NK-92 (cell line): ENCODE data around the gene CASZ1.

Experiments
- DNase-seq: peaks from one replicate; lab custom pipeline; 2025; ENCODE audit not compliant: unreplicated experiment; lab: John Stamatoyannopoulos, UW

Gene CASZ1

GRCh38 chr1:10710489-10710888 is 86.0 kb downstream of the CASZ1 start:
- no peak for DNase-seq

- no peak for DNase-seq
These were observed 86.8 kb downstream of the CASZ1 start for GRCh38 chr1:10709646-10710045.

- DNase-seq: no peak
These were observed 87.3 kb downstream of the CASZ1 start for GRCh38 chr1:10709165-10709564.

DNA sequence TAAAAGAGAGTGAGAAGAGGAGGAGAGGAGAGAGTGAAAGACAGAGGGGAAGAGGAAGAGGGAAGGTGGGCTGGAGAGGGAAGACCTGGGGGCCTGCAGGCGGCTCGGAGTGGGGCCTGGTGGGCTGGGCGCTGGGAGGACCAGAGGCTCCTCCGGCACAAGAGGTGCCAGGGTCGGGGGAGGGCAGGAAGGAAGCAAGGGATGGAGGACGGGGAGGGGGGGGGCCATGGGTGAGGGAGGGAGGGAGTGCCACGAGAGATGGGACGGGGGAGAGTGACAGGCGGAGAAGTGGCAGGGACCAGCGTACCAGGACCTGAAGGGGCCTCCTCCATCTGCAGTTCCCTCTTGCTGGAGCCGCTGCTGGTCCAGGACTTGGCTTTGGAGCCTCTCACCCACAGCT is 87.7 kb downstream of the CASZ1 start:
- DNase-seq: no peak

DNA sequence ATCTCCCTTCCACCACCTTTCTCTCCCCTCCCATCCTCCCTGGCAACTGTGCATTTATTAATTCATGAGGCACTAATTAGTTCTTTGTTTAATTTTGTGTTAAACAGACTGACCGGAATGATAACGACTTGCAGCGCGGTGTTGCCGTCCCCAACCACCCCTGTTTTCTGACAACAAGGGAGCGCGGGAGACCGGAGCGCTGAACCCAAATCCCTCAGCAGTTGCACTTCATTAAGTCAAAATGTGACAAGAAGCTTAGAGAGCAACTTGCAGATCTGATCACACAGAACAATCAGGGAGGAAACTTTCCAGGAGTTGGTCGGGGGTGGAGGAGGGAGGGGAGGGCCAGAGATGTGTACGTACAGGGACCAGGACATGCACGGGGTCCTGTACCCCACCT is 89.2 kb downstream of the CASZ1 start:
- no peak for DNase-seq

DNA sequence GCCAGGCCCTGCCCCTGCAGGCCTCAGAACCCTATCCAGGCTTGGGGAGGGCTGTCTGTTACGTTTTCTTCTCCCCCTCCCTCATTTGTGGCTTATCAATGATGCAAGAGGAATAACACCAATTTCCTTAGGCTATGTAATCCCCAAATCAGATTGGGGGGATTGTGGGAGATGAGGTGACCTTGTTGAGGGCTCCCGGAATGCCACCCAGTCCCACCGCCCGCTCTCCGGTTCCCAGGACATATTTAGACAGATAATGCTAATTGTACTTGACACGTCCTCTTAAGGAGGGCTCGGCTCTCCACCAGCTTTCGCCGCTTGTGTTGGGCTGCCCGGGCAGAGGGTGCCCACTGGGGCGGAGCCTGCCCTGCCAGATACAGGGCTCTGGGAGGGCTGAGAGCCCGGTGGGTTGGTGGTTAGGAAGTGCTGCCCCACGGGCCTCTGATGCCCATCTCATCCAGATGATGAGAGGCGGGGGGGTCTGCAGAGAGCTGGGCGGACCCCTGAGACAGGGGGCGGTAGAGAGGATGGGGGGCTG is 90.0 kb downstream of the CASZ1 start:
- no peak for DNase-seq

GRCh38 chr1:10705953-10706352 is 90.5 kb downstream of the CASZ1 start:
- no peak for DNase-seq

GRCh38 chr1:10704368-10704882 is 92.0 kb downstream of the CASZ1 start:
- DNase-seq: no peak

DNA sequence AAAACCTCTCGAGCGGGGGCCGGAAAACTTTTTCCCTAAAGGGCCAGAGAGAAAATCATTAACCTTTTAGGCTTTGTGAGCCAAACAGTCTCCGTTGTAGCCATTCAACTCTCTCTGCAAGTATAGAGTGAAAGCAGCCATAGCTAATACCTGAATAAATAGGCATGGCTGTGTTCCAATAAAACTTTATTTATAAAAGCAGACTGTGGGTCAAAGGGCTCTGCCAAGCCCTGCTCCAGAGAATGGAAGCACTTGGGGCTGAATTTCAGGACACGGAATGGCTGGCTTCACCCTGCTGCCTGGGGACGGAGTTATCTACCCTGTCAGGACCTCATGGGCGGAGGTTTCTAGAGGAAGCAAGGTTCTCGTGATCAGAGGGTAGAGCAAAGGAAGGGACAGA is 92.7 kb downstream of the CASZ1 start:
- DNase-seq: no peak

DNA sequence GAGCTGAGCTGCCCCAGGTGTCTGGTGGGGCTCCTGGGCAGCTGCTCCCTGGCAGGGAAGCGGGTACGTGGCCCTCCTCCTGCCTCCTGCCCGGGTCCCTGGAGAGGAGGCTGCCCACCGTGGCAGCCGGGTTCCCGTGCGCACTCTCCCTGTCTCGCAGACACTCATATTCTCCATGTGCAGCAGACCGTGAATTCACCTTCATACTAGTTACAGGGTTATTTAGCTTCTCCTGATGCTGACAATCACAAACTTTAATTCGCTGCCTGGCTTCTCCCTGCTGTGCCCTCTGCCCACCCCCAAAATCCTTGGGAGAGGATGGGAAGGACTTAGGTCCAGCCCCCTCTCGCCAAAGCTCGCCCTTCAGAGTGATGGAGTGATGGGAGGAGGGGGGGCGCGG is 95.3 kb downstream of the CASZ1 start:
- no peak for DNase-seq

GRCh38 chr1:10699470-10699835 is 97.0 kb downstream of the CASZ1 start:
- no peak for DNase-seq

- DNase-seq: no peak
These were observed 97.5 kb downstream of the CASZ1 start for GRCh38 chr1:10698726-10699469.

DNA sequence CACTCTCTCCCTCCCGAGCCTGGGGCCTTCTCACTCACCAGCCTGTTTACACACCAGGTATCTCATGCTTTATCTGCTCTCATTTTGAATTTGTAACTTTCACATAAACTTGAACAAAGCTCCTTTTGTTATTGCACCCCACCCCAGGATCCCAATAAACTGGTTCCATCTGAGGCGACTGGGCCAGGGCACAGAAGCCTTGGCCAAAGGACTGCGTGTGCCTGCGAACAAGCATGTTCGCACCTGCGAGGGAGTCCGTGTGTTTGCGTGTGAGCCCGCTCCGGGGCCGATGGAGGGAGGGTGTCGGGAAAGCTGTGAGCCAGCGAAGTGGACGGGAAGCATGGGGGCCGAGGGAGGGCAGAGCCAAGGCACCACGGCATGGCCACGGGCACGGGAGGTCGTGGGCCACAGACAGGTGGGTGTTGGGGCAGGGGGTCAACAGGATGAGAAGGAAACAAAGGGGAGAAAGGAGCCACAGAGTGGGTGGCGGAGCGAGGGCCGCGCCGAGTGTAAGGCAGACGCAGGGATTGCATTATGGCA is 98.8 kb downstream of the CASZ1 start:
- no peak for DNase-seq

- DNase-seq: no peak
These were observed 99.5 kb downstream of the CASZ1 start for GRCh38 chr1:10696977-10697376.

DNA sequence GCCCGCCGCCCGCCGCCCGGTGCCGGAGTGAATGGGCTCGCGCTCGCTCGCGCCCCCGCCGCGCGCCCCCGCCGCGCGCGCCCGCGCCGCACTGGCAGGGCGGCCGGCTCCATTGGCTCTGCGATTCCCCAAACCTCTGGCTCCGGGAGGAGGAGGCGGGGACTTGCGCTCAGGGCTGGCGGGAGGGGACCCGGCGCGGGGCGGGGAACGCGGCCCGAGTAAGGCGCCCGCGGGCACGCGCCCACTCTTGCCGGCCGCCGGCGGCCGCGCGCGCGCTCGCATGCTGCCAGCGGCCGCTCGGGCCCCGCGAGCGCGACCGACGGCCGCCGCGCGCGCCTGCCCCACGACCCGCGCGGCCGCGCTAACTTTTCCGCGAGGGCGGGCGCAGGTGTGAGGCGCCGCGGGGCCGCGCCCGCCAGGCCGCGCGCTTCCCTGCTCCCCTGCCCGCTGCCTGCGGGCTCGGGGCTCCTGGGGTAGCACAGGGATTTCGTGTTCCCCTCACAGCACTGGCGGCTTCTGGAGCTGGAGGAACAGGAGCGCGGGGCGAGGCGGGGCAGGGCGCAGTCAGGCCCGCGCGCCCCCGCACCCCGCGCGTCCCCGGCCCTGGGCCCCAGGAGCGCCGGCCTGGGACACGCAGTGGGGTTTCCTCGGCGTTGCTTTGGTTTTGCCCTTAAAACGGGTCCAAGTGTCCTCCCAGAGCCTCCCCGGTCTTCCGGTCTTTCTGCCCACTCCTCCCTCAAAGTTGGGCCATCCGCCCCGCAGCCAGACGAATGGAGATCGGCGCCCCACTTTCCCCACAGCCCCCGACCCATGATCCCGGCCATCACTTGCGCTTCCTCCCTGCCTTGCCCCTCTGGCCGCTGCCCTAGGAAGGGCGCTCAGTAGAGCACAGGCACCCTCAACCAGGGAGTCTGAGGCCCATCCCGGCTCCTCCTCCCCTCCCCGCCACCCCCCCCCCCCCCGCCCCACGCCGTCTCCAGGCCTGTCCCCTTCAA is 101.5 kb downstream of the CASZ1 start:
- DNase-seq: no peak

GRCh38 chr1:10694274-10694632 is 102.2 kb downstream of the CASZ1 start:
- DNase-seq: no peak

- DNase-seq: no peak
These were observed 102.8 kb downstream of the CASZ1 start for GRCh38 chr1:10693497-10694273.

DNA sequence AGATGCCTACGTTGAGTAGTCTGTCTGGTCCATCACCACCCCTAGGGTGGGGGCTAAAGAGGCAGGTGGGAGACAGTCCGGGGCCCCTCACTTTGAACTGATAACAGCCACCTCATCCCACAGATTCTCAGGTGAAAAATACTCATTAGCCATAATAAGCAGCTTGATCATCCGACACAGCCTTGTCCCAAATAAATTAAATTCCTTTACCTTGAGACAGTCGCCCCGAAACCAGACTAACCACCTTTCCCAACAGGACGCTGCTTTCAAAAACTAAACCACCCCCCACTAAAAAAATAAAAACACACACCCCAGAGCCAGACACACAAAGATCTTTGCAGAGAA is 103.3 kb downstream of the CASZ1 start:
- no peak for DNase-seq

GRCh38 chr1:10692401-10693021 is 103.9 kb downstream of the CASZ1 start:
- no peak for DNase-seq

DNA sequence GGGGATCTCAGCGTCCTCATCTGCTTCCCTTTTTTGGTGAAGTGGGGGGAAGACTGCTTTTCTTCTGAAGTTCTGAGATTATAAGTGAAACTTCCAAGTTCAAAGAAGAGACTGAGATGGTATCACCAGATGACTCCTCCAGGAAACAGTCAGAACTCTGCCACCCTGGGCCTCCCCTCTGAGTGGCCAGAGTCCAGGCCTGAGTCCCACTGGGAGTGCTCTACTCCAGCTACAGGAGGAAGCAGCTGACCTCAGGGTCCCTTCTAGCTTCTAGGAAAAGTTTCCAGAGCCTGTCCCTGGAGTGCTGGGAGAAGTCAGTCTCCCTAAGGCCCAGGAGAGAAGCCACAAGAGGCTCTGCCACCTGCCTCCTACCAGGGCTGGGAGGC is 104.7 kb downstream of the CASZ1 start:
- no peak for DNase-seq
